Muscle of back (tissue), 13 donors: ENCODE results near the gene DMRTC2. TPM values are rescaled to one million over a fixed set of nuclear protein-coding genes. Genes with fewer than 3 reads are reported as not detected.
A peak's percentile ranks its signal among the peaks of the same experiment; 100 is the strongest.

Experiments used
- DNase-seq, 3 donors: peaks; one replicate each; pipeline versions ENCODE4 v3.0.0 to v3.0.0-alpha.2; 2013
- long read RNA-seq, 9 donors: transcript quantifications; one replicate each; lab custom pipeline, GENCODE V29; 2026
- polyA plus RNA-seq, 10 donors: library from polyadenylated mRNA; unstranded; fragments of 120-200 nt; gene quantifications; one replicate each; pipeline ENCODE4 v1.2.1, GENCODE V29; 2013; ENCODE audit not compliant: insufficient read length in 10 of 10

The DMRTC2 gene
- polyA plus RNA-seq, result under 1 TPM in 2 of 10 donors, not detected in 8; 0.16 to 0.43 TPM
- long read RNA-seq, donor 1, result 0 reads
- long read RNA-seq, donor 2, result 0 reads
- long read RNA-seq, donor 3, result 0 reads
- long read RNA-seq, donor 4, result 0 reads
- long read RNA-seq, donor 5, result 0 reads
- long read RNA-seq, donor 6, result 0 reads
- long read RNA-seq, donor 7, result 0 reads
- long read RNA-seq, donor 8, result 0 reads
- long read RNA-seq, donor 9, result 0 reads

GRCh38 chr19:41845001-41845050, at the start of gene DMRTC2:
Gene DMRTC2, plus strand, starts transcription at chr19:41845042. Its CDS starts 2,387 bp downstream, at chr19:41847429.
- no peak for DNase-seq

- DNase-seq, result no peak
These were observed 48.5 kb upstream of the DMRTC2 start, which contains the start of gene CEACAM3 for GRCh38 chr19:41796362-41796761. Gene CEACAM3, plus strand, starts transcription at chr19:41796587. Its CDS starts 91 bp downstream, at chr19:41796678.

GRCh38 chr19:41796901-41797300, 47.9 kb upstream of the DMRTC2 start:
- no peak for DNase-seq

GRCh38 chr19:41799444-41800000, 45.3 kb upstream of the DMRTC2 start:
- no peak for DNase-seq

GRCh38 chr19:41801031-41801430, 43.8 kb upstream of the DMRTC2 start:
- DNase-seq, result no peak

- DNase-seq, result no peak
These were observed 43.0 kb upstream of the DMRTC2 start for GRCh38 chr19:41801792-41802211.

- no peak for DNase-seq
These were observed 42.1 kb upstream of the DMRTC2 start for GRCh38 chr19:41802770-41803169.

GRCh38 chr19:41804336-41804735, 40.5 kb upstream of the DMRTC2 start:
- no peak for DNase-seq

- DNase-seq, result no peak
These were observed 37.7 kb upstream of the DMRTC2 start for GRCh38 chr19:41807176-41807575.

GRCh38 chr19:41808663-41809566, 35.9 kb upstream of the DMRTC2 start:
- no peak for DNase-seq

GRCh38 chr19:41810301-41810700, 34.5 kb upstream of the DMRTC2 start:
- no peak for DNase-seq

GRCh38 chr19:41811036-41811435, 33.8 kb upstream of the DMRTC2 start:
- DNase-seq, result peak in 1 of 3 donors; percentile 14

- no peak for DNase-seq
These were observed 32.9 kb upstream of the DMRTC2 start for GRCh38 chr19:41811981-41812380.

GRCh38 chr19:41813911-41814310, 30.9 kb upstream of the DMRTC2 start:
- no peak for DNase-seq

- no peak for DNase-seq
These were observed 29.5 kb upstream of the DMRTC2 start for GRCh38 chr19:41815301-41815700.

GRCh38 chr19:41816761-41817160, 28.1 kb upstream of the DMRTC2 start:
- DNase-seq, result no peak

- DNase-seq, result no peak
These were observed 23.7 kb upstream of the DMRTC2 start for GRCh38 chr19:41821003-41821735.

- DNase-seq, result no peak
These were observed 6.7 kb upstream of the DMRTC2 start for GRCh38 chr19:41837981-41838708.

- DNase-seq, result no peak
These were observed 5.6 kb upstream of the DMRTC2 start for GRCh38 chr19:41839211-41839610.

- DNase-seq, result no peak
These were observed 1.5 kb upstream of the DMRTC2 start for GRCh38 chr19:41843371-41843770.

- no peak for DNase-seq
These were observed 241 bp upstream of the DMRTC2 start, which contains the start of gene LYPD4 for GRCh38 chr19:41844601-41845000. Gene LYPD4, minus strand, starts transcription at chr19:41844683. Its CDS starts 5,398 bp downstream, at chr19:41839285.

GRCh38 chr19:41845051-41845590, 279 bp downstream of the DMRTC2 start:
- DNase-seq, result no peak
